SU-DHL-6 (cell line): ENCODE data around the gene RGS1.

Experiments used
- H2AFZ ChIP-seq: fragments of 200-600 bp; sonication (generic); 2 replicates; pipeline ENCODE4 v1.6.1; 2014; ENCODE audit warnings: low read depth, mild to moderate bottlenecking, moderate library complexity, mixed read lengths, antibody characterized with exemption, low read length; ENCODE audit not compliant: severe bottlenecking
- H3F3A ChIP-seq: fragments of 200-600 bp; shearing (Covaris generic); 2 replicates; pipeline ENCODE4 v1.6.0; 2016; ENCODE audit warnings: antibody characterized with exemption, mild to moderate bottlenecking; ENCODE audit not compliant: insufficient read depth
- H3K27ac ChIP-seq: fragments of 200-600 bp; sonication (generic); 2 replicates; pipeline ENCODE4 v1.5.1; 2016; ENCODE audit warnings: low read depth, mild to moderate bottlenecking, low read length, moderate library complexity, mixed read lengths
- H3K27me3 ChIP-seq: fragments of 200-600 bp; sonication (generic), shearing (Covaris generic); 2 replicates; pipeline ENCODE4 v1.6.0; 2014; ENCODE audit warnings: mild to moderate bottlenecking, low read length
- H3K36me3 ChIP-seq: fragments of 200-600 bp; sonication (generic); 2 replicates; pipeline ENCODE4 v1.6.1; 2014; ENCODE audit warnings: mild to moderate bottlenecking, low read length, mixed read lengths
- H3K4me2 ChIP-seq: fragments of 300-600, 200-600 bp; shearing (Covaris generic), sonication (generic); 2 replicates; pipeline ENCODE4 v1.6.0; 2014; ENCODE audit warnings: low read length, low read depth, mild to moderate bottlenecking; ENCODE audit not compliant: poor library complexity, severe bottlenecking
- H3K4me3 ChIP-seq: fragments of 200-600 bp; sonication (generic); 2 replicates; pipeline ENCODE4 v1.5.1; 2014; ENCODE audit warnings: antibody characterized with exemption, low read length, mild to moderate bottlenecking, mixed read lengths; ENCODE audit not compliant: insufficient read depth, poor library complexity, severe bottlenecking
- H3K79me2 ChIP-seq: fragments of 200-600 bp; sonication (generic); 2 replicates; pipeline ENCODE4 v1.6.1; 2014; ENCODE audit warnings: mild to moderate bottlenecking, low read length, moderate library complexity; ENCODE audit not compliant: insufficient read depth
- H3K9ac ChIP-seq: fragments of 200-600 bp; sonication (generic); 2 replicates; pipeline ENCODE4 v1.7.0; 2014; ENCODE audit warnings: mild to moderate bottlenecking, low read length
- H3K9me2 ChIP-seq: fragments of 200-600 bp; sonication (generic); replicated peaks from 2 replicates; pipeline ENCODE4 v1.6.1; 2014; ENCODE audit warnings: low read length; ENCODE audit not compliant: insufficient read depth
- H3K9me3 ChIP-seq: fragments of 200-600 bp; sonication (generic); 2 replicates; pipeline ENCODE4 v1.6.1; 2014; ENCODE audit warnings: low read length, mixed read lengths; ENCODE audit not compliant: insufficient read depth
- H4K20me1 ChIP-seq: fragments of 200-600 bp; sonication (generic); 2 replicates; pipeline ENCODE4 v1.6.1; 2014; ENCODE audit warnings: low read depth, mild to moderate bottlenecking, antibody characterized with exemption, low read length, moderate library complexity, mixed read lengths
- EZH2phosphoT487 ChIP-seq: fragments of 200-600 bp; sonication (generic), shearing (Covaris generic); conservative IDR thresholded peaks from 2 replicates; pipeline ENCODE4 v1.6.1; 2018; ENCODE audit warnings: mild to moderate bottlenecking, antibody characterized with exemption, low read length, moderate library complexity, mixed read lengths
- TF ChIP-seq, protein P1 (sequence below): fragments of 200-600 bp; sonication (generic); IDR thresholded peaks from one replicate; pipeline ENCODE4 v1.5.1; 2017; ENCODE audit warnings: antibody characterized with exemption, mild to moderate bottlenecking, low read length, moderate library complexity; ENCODE audit not compliant: insufficient read depth, poor library complexity, severe bottlenecking

Gene RGS1

DNA sequence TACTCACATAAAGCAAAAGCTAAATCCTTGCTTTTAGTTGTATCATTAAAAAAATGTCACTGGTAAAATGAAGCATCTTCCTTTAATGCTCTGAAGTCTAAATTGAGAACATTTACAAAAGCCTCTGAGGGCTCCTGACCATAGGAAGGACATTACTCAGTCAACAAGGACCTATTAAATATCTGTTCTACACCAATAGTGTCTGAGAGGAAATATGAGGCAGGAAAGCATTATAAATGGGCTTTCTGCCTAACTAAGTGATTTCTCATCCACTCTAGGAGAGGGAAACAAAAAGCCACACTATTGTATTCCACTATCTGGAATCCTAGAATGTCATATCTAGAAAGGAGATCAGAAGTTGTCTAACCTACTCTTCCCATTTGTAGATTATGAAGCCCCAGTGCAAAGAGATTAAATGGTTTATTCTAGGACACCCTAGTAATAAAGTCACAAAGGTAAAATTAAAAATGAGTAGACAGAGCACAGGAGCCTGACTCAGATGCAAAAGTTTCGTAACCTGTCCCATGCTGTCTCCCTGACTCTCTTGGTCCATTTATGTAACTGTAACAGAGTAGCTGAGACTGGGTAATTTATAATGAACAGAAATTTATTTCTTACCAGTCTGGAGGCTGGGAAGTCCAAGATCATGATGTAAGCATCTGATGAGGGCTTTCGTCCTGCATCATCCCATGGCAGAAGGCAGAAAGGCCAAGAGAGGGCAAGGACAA is 17.6 kb downstream of the RGS1 start:
- no peaks in the 10 kb centered on the region for H3K9me3 ChIP-seq
- TF ChIP-seq, protein P1, sequence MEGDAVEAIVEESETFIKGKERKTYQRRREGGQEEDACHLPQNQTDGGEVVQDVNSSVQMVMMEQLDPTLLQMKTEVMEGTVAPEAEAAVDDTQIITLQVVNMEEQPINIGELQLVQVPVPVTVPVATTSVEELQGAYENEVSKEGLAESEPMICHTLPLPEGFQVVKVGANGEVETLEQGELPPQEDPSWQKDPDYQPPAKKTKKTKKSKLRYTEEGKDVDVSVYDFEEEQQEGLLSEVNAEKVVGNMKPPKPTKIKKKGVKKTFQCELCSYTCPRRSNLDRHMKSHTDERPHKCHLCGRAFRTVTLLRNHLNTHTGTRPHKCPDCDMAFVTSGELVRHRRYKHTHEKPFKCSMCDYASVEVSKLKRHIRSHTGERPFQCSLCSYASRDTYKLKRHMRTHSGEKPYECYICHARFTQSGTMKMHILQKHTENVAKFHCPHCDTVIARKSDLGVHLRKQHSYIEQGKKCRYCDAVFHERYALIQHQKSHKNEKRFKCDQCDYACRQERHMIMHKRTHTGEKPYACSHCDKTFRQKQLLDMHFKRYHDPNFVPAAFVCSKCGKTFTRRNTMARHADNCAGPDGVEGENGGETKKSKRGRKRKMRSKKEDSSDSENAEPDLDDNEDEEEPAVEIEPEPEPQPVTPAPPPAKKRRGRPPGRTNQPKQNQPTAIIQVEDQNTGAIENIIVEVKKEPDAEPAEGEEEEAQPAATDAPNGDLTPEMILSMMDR = no peak
- no peak for TF ChIP-seq EZH2phosphoT487
- H3K79me2 ChIP-seq = no peaks in the 10 kb centered on the region
- no peaks in the 10 kb centered on the region for H3K27me3 ChIP-seq
- no peak overlapping the region for H3K4me2 ChIP-seq
- no peaks in the 10 kb centered on the region for H4K20me1 ChIP-seq
- no peaks in the 10 kb centered on the region for H3K36me3 ChIP-seq
- no peak overlapping the region for H2AFZ ChIP-seq
- H3F3A ChIP-seq = no peaks in the 10 kb centered on the region
- no peak overlapping the region for H3K9ac ChIP-seq
- no peak overlapping the region for H3K4me3 ChIP-seq
- no peak overlapping the region for H3K27ac ChIP-seq
- no peaks in the 10 kb centered on the region for H3K9me2 ChIP-seq

DNA sequence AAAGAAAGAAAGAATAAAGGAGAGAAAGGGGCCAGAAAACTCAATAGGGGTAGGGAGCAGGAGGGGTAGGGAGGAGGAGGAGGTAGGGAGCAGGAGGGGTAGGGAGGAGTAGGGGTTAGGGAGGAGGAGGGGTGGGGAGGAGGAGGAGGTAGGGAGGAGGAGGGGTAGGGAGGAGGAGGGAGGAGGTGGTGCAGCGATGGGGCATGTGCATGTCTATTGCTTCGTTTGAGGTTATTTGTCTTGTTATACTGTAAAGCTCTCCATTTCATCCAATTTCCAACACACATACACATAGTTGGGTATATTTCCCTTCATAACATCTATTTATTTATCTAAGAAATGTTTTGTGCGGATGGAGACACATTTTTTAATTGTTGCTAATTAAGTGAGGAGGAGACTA is 19.7 kb downstream of the RGS1 start:
- Histone ChIP-seq H2AFZ (no peak overlapping the region), H3F3A (no peaks in the 10 kb centered on the region), H4K20me1 (no peaks in the 10 kb centered on the region), H3K9me3 (no peaks in the 10 kb centered on the region), H3K79me2 (no peaks in the 10 kb centered on the region), H3K4me3 (no peak overlapping the region), H3K9me2 (no peaks in the 10 kb centered on the region), H3K27ac (no peak overlapping the region), H3K4me2 (no peak overlapping the region), H3K27me3 (no peaks in the 10 kb centered on the region), H3K36me3 (no peaks in the 10 kb centered on the region), H3K9ac (no peak overlapping the region)
- TF ChIP-seq EZH2phosphoT487 = no peak
- TF ChIP-seq, protein P1 = no peak

DNA sequence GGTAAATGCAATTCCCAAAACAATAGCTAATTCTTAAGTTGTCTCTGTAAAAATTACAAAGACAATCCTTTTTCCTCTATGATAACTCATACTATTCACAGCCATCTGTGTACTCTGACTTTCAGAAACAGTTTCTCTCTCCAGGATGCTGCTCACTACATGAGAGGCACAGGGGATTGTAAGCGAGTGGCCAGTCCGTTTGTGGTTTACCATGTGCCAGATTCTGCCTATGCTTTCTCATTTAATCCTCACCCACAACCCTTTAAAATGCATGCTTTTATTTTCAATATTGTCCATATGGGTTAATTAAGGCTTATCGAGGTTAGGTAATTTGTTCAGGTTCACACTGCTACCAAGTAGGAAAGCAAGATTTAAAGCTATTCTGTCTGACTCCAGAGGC is 23.0 kb downstream of the RGS1 start:
- Histone ChIP-seq H3K4me3 (no peak overlapping the region), H3K27me3 (no peaks in the 10 kb centered on the region), H3K9me3 (no peaks in the 10 kb centered on the region), H3K9ac (no peak overlapping the region), H3K9me2 (no peaks in the 10 kb centered on the region), H3K79me2 (no peaks in the 10 kb centered on the region), H3K36me3 (no peaks in the 10 kb centered on the region), H4K20me1 (no peaks in the 10 kb centered on the region), H3K27ac (no peak overlapping the region), H3K4me2 (no peak overlapping the region), H3F3A (no peaks in the 10 kb centered on the region), H2AFZ (no peak overlapping the region)
- no peak for TF ChIP-seq EZH2phosphoT487
- TF ChIP-seq, protein P1 = no peak
